Activated CD4-positive, alpha-beta T cell treated with anti-CD3 and anti-CD28 coated beads, Interleukin-2, amount 50 U/mL, for 48 hours (primary cell): ENCODE results near the gene NUP93.
"Not testable (repeated sequence)": the region's sequence is repeated elsewhere in the genome, so short reads cannot be mapped to it uniquely, and the experiment has no call there.

Experiments
- DNase-seq, 2 experiments: peaks; one replicate each; pipeline ENCODE4 v3.0.0-alpha.2; 2020

Gene NUP93

GRCh38 chr16:56876048-56876447 lies 146.1 kb downstream of the NUP93 start:
- DNase-seq: no peak

GRCh38 chr16:56877486-56878182 lies 147.7 kb downstream of the NUP93 start:
- DNase-seq: no peak

GRCh38 chr16:56878282-56878854 lies 148.4 kb downstream of the NUP93 start:
- no peak for DNase-seq

- DNase-seq: no peak
Measured at GRCh38 chr16:56879276-56879675, 149.3 kb downstream of the NUP93 start.

- no peak for DNase-seq
Measured at GRCh38 chr16:56880176-56880575, 150.2 kb downstream of the NUP93 start.

GRCh38 chr16:56880685-56881084 lies 150.8 kb downstream of the NUP93 start:
- no peak for DNase-seq

GRCh38 chr16:56882077-56882800 lies 152.3 kb downstream of the NUP93 start:
- no peak for DNase-seq

- no peak for DNase-seq
Measured at GRCh38 chr16:56883586-56883985, 153.7 kb downstream of the NUP93 start.

GRCh38 chr16:56884026-56884582 lies 154.2 kb downstream of the NUP93 start:
- no peak for DNase-seq

- not testable (repeated sequence) for DNase-seq
Measured at GRCh38 chr16:56884929-56885328, 155.0 kb downstream of the NUP93 start.

GRCh38 chr16:56885446-56886162 lies 155.7 kb downstream of the NUP93 start:
- no peak for DNase-seq

GRCh38 chr16:56886296-56886695 lies 156.4 kb downstream of the NUP93 start:
- no peak for DNase-seq

GRCh38 chr16:56886826-56887225 lies 156.9 kb downstream of the NUP93 start:
- no peak for DNase-seq

GRCh38 chr16:56888806-56889205 lies 158.9 kb downstream of the NUP93 start:
- no peak for DNase-seq

GRCh38 chr16:56889206-56889605 lies 159.3 kb downstream of the NUP93 start:
- DNase-seq: no peak

- DNase-seq: no peak
Measured at GRCh38 chr16:56891685-56892084, 161.8 kb downstream of the NUP93 start.

GRCh38 chr16:56892705-56893104 lies 162.8 kb downstream of the NUP93 start:
- DNase-seq: no peak

GRCh38 chr16:56894331-56894917 lies 164.5 kb downstream of the NUP93 start:
- DNase-seq: no peak

- DNase-seq: no peak
Measured at GRCh38 chr16:56895813-56896212, 165.9 kb downstream of the NUP93 start.

GRCh38 chr16:56896244-56896643 lies 166.3 kb downstream of the NUP93 start:
- no peak for DNase-seq

GRCh38 chr16:56897026-56897799 lies 167.3 kb downstream of the NUP93 start:
- no peak for DNase-seq

GRCh38 chr16:56898847-56899246 lies 168.9 kb downstream of the NUP93 start:
- peak in 1 of 2 experiments; percentile 16 for DNase-seq
